ENCODE data around the gene CFAP74. TPM values are rescaled to one million over a fixed set of nuclear protein-coding genes. Genes with fewer than 3 reads are reported as not detected.

Gene CFAP74
- total RNA-seq, 1 donor from 2014 or later = 6.6 TPM

DNA sequence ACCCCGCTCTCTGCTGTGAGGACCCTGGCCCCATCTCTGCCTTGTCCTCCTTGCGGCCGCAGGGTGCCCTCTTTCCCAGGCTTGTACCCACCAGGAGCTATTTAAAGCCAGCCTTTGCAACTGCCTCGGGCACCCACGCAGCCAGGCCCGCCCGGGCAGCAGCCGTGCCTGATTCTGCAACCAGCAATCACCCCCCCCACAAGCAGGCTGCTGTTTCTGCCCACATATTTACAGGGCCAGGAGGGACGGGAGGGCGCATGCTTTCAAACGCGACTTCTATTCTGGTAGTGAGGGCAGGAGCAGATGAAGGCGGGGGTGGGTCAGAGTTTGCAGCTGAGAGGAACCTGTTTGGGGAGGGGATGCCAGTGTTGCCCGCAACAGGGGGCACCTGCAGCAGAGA, 29.2 kb upstream of the CFAP74 start:
- TF ChIP-seq CTCF (IDR thresholded peaks at IDR 0.05) = no peak
- Histone ChIP-seq H3K27me3 (ENCODE audit: low read depth) (peaks cover 4% of the 10 kb centered on the region), H3K27ac (no peak overlapping the region), H3K4me1 (no peaks in the 10 kb centered on the region), H3K9me3 (no peaks in the 10 kb centered on the region), H3K4me3 (no peak overlapping the region), H3K36me3 (no peaks in the 10 kb centered on the region)
- no peak for DNase-seq
- ATAC-seq = no peak
- intact Hi-C loops (cut with DNase I) = no loop called here

DNA sequence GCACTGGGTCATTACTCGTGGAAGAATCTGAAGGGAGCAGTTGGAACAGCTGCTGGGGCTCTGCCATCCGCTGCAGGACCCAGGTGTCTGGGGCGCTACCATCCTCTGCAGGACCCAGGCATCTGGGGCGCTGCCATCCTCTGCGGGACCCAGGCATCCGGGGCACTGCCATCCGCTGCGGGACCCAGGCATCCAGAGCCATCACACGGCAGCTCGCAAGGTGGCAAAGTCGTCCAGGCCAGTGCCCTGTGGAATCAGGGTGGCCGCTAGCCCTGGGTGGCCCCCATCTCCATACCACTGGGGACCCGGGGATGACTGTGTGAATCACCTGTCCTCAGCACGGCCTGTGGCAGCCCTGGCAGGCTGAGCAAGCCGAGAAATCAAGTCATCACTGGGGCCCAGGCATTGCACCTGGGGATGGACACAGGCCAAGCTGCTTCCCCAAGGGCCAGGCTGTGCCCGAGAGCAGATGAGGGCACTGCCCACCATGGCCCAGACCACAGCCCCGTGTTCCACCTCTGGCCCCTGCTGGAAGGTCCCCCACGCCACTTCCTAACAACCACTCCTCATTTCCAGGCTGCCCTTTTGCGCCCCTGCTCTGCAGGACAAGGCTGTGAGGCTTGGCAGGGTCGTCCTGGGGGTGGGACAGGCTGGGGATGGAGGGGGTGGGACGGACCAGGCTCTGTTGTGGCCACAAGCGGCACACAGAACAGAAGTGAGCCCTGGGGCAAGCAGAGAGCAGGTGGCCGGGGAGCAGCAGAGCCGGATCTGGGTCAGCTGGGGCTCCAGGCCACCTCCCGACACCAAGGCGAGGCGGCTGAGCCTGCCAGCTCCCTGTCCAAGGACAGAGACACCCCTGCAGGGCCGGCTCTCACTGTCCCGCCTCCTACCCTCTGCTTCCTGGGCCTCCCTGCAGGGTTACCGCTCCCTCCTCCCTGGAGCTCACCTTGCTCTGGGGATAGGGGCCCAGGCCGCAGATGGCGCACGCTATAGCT, 28.3 kb upstream of the CFAP74 start:
- intact Hi-C loops (cut with DNase I) = no loop called here
- DNase-seq (no peak), ATAC-seq (no peak)
- Histone ChIP-seq H3K9me3 (no peaks in the 10 kb centered on the region), H3K4me1 (no peaks in the 10 kb centered on the region), H3K27me3 (ENCODE audit: low read depth) (peaks cover 4% of the 10 kb centered on the region), H3K4me3 (no peak overlapping the region), H3K36me3 (no peaks in the 10 kb centered on the region), H3K27ac (no peak overlapping the region)
- no peak for TF ChIP-seq CTCF (IDR thresholded peaks at IDR 0.05)

DNA sequence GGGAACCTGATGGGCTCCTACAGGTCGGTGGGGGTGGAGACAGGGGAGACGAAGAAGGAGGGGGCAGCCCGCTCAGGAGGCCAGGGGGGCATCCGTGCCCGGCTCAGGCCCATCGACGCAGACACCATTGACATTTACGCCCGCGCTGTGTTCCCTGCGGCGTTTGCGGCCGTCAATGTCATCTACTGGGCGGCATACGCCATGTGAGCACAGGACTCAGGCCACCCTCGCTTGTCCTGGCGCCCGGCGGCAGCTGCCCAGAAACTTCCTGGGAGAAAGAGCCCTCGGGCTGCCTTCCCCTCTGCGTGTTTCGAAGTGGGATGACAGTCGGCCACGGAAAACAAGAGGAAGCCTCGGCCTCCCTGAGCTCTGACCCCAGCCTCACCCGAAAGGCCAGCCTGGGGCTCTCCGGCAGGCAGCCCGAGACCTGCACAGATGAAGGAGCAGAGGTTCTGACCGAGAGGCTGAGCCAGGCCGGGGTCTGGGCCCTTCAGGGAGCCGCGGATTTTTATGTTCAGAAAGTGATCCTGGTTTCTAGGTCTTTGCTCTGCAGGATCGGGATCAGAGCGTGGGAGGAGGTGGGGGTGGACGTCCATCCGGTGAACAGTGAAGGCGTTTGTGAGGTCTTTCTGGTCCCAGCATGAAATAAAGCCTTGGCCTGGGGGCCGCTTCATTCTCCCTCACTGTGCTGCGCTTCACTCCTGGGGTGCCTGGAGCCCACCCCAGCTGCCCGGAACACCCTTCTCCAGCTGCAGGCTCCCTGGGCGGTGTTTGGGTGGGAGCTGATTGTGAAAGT, 26.7 kb upstream of the CFAP74 start:
- no peaks in the 10 kb centered on the region for H3K9me3 ChIP-seq
- H3K36me3 ChIP-seq = no peaks in the 10 kb centered on the region
- intact Hi-C loops (cut with DNase I) = no loop called here
- DNase-seq = no peak
- no peak overlapping the region for H3K4me3 ChIP-seq
- peaks cover 9% of the 10 kb centered on the region for H3K4me1 ChIP-seq
- ATAC-seq = no peak
- H3K27me3 ChIP-seq (ENCODE audit: low read depth) = peaks cover 4% of the 10 kb centered on the region
- H3K27ac ChIP-seq = no peak overlapping the region
- no peak for TF ChIP-seq CTCF (IDR thresholded peaks at IDR 0.05)

DNA sequence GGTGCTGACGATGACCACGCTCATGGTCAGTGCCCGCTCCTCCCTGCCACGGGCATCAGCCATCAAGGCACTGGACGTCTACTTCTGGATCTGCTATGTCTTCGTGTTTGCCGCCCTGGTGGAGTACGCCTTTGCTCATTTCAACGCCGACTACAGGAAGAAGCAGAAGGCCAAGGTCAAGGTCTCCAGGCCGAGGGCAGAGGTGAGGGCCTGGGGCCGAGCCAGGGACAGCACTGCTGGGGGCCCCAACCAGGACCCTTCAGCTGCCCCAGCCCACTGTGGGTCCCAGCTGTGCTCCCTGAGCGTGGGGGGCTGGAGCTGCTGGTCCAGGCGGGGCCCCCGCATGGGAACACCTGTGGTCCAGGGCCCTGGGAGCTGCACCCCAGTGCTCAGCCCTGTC, 26.0 kb upstream of the CFAP74 start:
- DNase-seq = no peak
- intact Hi-C loops (cut with DNase I) = no loop called here
- peaks cover 8% of the 10 kb centered on the region for H3K27me3 ChIP-seq (ENCODE audit: low read depth)
- TF ChIP-seq CTCF (IDR thresholded peaks at IDR 0.05) = no peak
- H3K4me1 ChIP-seq = peaks cover 15% of the 10 kb centered on the region
- H3K4me3 ChIP-seq = no peak overlapping the region
- H3K27ac ChIP-seq = no peak overlapping the region
- H3K36me3 ChIP-seq = no peaks in the 10 kb centered on the region
- no peak for ATAC-seq
- no peaks in the 10 kb centered on the region for H3K9me3 ChIP-seq

DNA sequence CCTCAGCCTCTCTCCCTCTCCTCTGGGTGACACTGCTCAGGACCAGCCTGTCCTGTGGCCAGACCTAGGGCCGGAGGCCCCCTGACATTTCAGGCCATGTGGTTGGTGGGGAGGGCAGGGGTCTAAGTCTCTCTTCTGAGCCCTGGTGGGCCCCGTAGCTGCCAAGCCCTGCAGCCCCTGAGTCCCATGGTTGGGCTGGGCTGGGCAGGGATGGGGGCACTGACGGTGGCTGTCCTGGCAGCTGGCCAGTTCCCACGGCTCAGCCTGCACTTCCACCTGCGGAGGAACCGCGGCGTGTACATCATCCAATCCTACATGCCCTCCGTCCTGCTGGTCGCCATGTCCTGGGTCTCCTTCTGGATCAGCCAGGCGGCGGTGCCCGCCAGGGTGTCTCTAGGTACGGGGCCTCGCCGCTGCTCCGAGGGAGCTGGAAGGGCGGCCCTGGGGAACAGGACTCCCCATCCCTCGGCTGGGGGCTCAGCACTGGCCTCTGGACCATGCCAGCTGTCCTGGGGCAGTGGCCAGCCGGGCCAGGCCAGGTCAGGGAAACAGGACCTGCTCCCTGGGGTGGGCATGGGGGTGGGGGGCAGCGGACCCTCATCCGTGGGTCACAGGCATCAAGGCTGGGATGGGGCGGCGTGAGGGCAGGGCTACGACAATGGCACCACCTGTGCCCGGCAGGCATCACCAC, 25.4 kb upstream of the CFAP74 start:
- no peaks in the 10 kb centered on the region for H3K9me3 ChIP-seq
- H3K4me1 ChIP-seq = peaks cover 15% of the 10 kb centered on the region
- no peak overlapping the region for H3K27ac ChIP-seq
- H3K4me3 ChIP-seq = no peak overlapping the region
- H3K36me3 ChIP-seq = no peaks in the 10 kb centered on the region
- DNase-seq (no peak), ATAC-seq (no peak)
- H3K27me3 ChIP-seq (ENCODE audit: low read depth) = peaks cover 11% of the 10 kb centered on the region
- no peak for TF ChIP-seq CTCF (IDR thresholded peaks at IDR 0.05)
- intact Hi-C loops (cut with DNase I) = no loop called here
